Gastroesophageal sphincter (tissue), 3 donors: ENCODE results near the gene LAMA5.

Source experiments
- EP300 ChIP-seq: sonication (generic); formaldehyde crosslinking; IDR thresholded peaks from one replicate; pipeline ENCODE4 v1.6.1; 2017; ENCODE audit warnings: antibody characterized with exemption, mild to moderate bottlenecking
- POLR2A ChIP-seq, 2 donors: fragments of 450-650 bp; IDR thresholded peaks; one replicate each; pipeline ENCODE4 v1.6.1; 2017; ENCODE audit warnings: antibody characterized with exemption in 2 of 2, mild to moderate bottlenecking in 2 of 2, moderate library complexity in 1 of 2
- POLR2AphosphoS5 ChIP-seq: sonication (generic); formaldehyde crosslinking; IDR thresholded peaks from one replicate; pipeline ENCODE4 v1.6.1; 2017; ENCODE audit warnings: antibody characterized with exemption
- TF ChIP-seq, protein P1 (sequence below), 4 experiments: fragments of 200-600 bp in 2 of 4; fragments of 450-650 bp in 2 of 4; sonication (generic) in 1 of 4; IDR thresholded peaks; one replicate each; pipeline ENCODE4 v1.5.1; 2017 to 2019; ENCODE audit warnings: antibody characterized with exemption in 4 of 4, mild to moderate bottlenecking in 2 of 4, moderate library complexity in 2 of 4

DNA sequence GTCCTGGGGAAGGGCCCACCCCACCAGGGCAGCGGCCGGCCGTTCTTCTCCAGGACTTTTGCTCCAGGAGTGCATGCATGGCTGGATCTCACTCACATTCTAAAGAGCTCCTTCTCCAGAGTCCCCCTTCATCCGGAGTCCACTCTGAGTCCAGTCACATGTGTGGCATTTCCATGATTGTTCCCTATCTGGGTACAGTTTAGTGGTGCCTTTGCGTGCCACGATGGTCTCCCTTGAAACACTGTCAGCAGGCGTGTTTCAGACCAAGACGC, 107.9 kb downstream of the LAMA5 start:
- TF ChIP-seq POLR2A (IDR thresholded peaks at IDR 0.05) (no peak), POLR2AphosphoS5 (no peak), EP300 (no peak)
- TF ChIP-seq, protein P1, sequence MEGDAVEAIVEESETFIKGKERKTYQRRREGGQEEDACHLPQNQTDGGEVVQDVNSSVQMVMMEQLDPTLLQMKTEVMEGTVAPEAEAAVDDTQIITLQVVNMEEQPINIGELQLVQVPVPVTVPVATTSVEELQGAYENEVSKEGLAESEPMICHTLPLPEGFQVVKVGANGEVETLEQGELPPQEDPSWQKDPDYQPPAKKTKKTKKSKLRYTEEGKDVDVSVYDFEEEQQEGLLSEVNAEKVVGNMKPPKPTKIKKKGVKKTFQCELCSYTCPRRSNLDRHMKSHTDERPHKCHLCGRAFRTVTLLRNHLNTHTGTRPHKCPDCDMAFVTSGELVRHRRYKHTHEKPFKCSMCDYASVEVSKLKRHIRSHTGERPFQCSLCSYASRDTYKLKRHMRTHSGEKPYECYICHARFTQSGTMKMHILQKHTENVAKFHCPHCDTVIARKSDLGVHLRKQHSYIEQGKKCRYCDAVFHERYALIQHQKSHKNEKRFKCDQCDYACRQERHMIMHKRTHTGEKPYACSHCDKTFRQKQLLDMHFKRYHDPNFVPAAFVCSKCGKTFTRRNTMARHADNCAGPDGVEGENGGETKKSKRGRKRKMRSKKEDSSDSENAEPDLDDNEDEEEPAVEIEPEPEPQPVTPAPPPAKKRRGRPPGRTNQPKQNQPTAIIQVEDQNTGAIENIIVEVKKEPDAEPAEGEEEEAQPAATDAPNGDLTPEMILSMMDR (IDR thresholded peaks at IDR 0.05): no peak
